GM19043 (cell line): ENCODE measurements around the gene ZNF367.

Experiments
- ATAC-seq: cut with Tn5 transposase; IDR thresholded peaks from one replicate; pipeline ENCODE4 v1.9.1; 2021; ENCODE audit warnings: low read depth; ENCODE audit not compliant: unreplicated experiment

Gene ZNF367

GRCh38 chr9:96418083-96418919 is at the start of gene ZNF367:
Gene ZNF367 (minus strand): TSS chr9:96418370. CDS start chr9:96418032, 338 bp downstream.
- peak; percentile 53 for ATAC-seq

GRCh38 chr9:96467784-96468183 is 49.6 kb upstream of the ZNF367 start:
- ATAC-seq = no peak

- no peak for ATAC-seq
These were observed 46.3 kb upstream of the ZNF367 start for GRCh38 chr9:96464426-96464825.

GRCh38 chr9:96462541-96462940 is 44.4 kb upstream of the ZNF367 start:
- no peak for ATAC-seq

GRCh38 chr9:96461336-96461735 is 43.2 kb upstream of the ZNF367 start:
- no peak for ATAC-seq

GRCh38 chr9:96460882-96461281 is 42.7 kb upstream of the ZNF367 start:
- no peak for ATAC-seq

- no peak for ATAC-seq
These were observed 42.3 kb upstream of the ZNF367 start for GRCh38 chr9:96460470-96460869.

- no peak for ATAC-seq
These were observed 41.3 kb upstream of the ZNF367 start for GRCh38 chr9:96459268-96460007.

GRCh38 chr9:96458226-96458625 is 40.1 kb upstream of the ZNF367 start:
- no peak for ATAC-seq

- ATAC-seq = no peak
These were observed 39.1 kb upstream of the ZNF367 start for GRCh38 chr9:96457266-96457665.

GRCh38 chr9:96453625-96454024 is 35.5 kb upstream of the ZNF367 start:
- ATAC-seq = no peak

- no peak for ATAC-seq
These were observed 32.7 kb upstream of the ZNF367 start for GRCh38 chr9:96450613-96451528.

- ATAC-seq = peak; percentile 92
These were observed 31.9 kb upstream of the ZNF367 start, which contains the start of gene HABP4 for GRCh38 chr9:96449845-96450612. Gene HABP4 (plus strand): TSS chr9:96450169. CDS start chr9:96450280, 111 bp downstream.

- ATAC-seq = peak; percentile 30
These were observed 31.3 kb upstream of the ZNF367 start for GRCh38 chr9:96449523-96449844.

GRCh38 chr9:96448546-96449170 is 30.5 kb upstream of the ZNF367 start:
- no peak for ATAC-seq

- ATAC-seq = no peak
These were observed 29.2 kb upstream of the ZNF367 start for GRCh38 chr9:96447406-96447805.

- ATAC-seq = no peak
These were observed 24.3 kb upstream of the ZNF367 start for GRCh38 chr9:96442491-96442890.

GRCh38 chr9:96441798-96442445 is 23.8 kb upstream of the ZNF367 start:
- no peak for ATAC-seq

- no peak for ATAC-seq
These were observed 22.6 kb upstream of the ZNF367 start for GRCh38 chr9:96440671-96441199.
